VCaP (cell line): ENCODE measurements around the gene PLEKHO2.

ENCODE experiments used
- H3K27ac ChIP-seq: fragments of 450-650 bp; 2 replicates; pipeline ENCODE4 v1.5.1; 2017
- CTCF ChIP-seq: fragments of 450-650 bp; conservative IDR thresholded peaks from 2 replicates; pipeline ENCODE4 v1.5.1; 2017; ENCODE audit warnings: mild to moderate bottlenecking, moderate library complexity

PLEKHO2 gene

DNA sequence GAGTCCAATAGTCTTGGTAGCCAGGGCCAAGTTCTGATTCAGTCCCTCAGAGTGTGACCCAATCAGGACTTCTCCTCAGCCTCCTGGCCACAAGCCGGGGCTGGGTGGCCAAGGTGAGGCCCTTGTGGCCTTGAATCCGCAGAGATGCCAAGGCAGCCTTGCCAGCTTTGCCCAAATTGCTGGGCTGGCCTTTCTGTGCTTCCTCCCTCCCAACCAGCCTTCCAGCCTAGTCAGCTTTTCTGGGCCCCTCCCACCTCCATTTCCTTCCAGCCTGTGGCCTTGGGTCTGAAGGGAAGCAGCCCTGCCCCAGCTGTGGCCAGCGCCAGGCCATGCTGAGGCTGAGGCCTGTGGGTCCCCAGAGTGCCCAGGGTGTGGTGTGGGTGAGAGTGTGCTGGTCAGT is 35.7 kb downstream of the PLEKHO2 start:
- no peak for TF ChIP-seq CTCF
- H3K27ac ChIP-seq, result no peak overlapping the region

GRCh38 chr15:64878705-64879104 is 37.0 kb downstream of the PLEKHO2 start:
- TF ChIP-seq CTCF, result no peak
- no peak overlapping the region for H3K27ac ChIP-seq

DNA sequence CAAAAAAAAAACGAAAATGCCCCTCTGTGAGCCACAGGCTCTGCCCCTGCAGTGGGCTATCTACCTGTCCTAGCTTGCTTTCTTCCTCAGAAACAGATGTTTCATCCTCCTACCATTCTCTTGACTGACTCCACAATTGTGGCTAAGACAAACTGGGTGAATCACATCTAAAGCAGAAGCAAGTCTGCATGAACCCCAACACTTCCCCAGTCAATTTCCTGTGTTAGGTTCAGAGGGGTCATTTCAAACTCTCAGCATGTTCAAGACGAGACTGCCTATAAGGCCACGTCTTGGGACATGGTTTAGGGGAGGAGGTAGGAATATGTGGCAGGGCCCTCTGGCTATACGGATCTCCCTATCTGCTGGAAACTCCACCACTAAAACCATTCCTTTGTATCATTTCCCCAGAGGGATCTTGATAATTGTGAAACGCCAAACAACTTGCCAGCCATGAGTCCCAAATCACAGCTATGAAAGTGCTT is 41.4 kb downstream of the PLEKHO2 start:
- H3K27ac ChIP-seq, result no peak overlapping the region
- TF ChIP-seq CTCF, result no peak

DNA sequence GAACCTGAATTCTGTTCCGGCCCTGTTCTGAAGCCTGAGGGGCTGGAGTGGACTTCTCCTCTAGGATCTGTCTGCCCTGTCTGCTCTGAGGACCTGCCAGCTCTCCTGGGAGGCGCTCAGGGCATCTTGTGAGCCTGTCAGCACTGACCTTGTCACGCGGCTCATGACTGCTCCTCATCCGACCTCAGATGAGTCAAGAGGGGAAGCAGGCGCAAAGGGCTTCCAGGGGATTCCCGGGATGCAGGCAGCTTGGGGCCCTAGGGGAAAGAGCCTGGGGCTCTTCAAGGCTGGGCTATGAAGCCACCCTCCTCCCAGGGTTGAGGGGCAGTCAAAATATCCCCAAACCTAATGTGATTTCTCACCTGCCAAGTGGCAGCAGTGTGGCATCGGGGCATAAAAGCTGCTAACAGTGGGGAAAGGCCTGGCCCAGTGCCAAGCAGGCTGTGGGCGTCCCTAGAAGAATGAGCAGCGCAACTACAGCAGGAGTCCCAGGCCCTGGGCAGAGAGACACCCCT is 42.3 kb downstream of the PLEKHO2 start:
- no peak overlapping the region for H3K27ac ChIP-seq
- no peak for TF ChIP-seq CTCF

- no peak for TF ChIP-seq CTCF
- H3K27ac ChIP-seq, result no peak overlapping the region
Measured at GRCh38 chr15:64884679-64885078, 43.0 kb downstream of the PLEKHO2 start.

DNA sequence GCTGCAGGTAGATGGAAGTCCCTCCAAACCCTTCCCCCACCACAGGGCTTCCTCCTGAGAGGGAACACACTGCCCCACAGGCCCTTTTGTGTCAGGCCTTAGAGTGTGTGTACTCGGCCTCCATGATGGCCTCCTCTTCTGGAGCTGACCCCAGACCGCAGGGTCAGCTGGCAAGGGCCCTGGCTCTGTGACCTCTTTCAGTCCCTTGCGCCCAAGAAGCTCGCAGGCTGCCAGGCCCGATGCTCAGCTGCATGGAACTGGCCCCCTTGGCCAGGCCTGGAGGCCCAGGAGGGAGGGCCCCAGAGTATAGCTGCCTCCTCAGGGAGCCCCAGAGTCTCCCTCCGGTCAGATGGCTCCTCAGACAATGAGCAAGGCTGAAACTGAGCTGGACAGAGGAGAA is 46.6 kb downstream of the PLEKHO2 start:
- TF ChIP-seq CTCF, result no peak

DNA sequence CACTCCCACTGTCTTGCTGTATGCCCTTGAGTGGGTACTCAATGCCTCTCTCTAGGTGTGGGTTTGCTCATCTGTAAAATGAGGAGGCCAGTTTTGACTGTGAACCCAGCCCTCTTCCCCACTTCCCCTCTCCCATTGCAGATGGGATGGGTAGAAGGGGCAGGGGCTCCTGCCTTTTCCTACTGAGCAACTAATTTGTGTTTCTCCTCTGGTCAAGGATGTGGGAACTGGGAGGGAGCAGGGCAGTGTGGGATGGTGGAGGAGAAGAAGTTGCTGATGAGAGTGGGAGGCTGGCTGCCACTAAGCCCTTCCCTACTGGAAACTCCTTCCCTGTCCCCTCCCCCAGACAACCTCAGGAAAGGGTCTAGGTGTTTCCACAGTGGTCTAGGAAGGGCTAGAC is 49.8 kb downstream of the PLEKHO2 start:
- H3K27ac ChIP-seq, result no peak overlapping the region
- no peak for TF ChIP-seq CTCF

More for the DNA sequence above, 46.6 kb downstream of the PLEKHO2 start:
- no peak overlapping the region for H3K27ac ChIP-seq
